HEK293 (cell line): ENCODE results near the gene BACH1.

Experiments used
- CTCF ChIA-PET: fragments of 350-600 bp; formaldehyde crosslinking; extraction: SDS; loops from one replicate; lab custom pipeline; 2021; ENCODE audit warnings: antibody characterized with exemption; lab: Yijun Ruan, JAX
- POLR2A ChIA-PET: fragments of 300-600 bp; formaldehyde crosslinking; extraction: SDS; loops from one replicate; lab custom pipeline; 2020; ENCODE audit warnings: antibody characterized with exemption, inconsistent platforms; lab: Yijun Ruan, JAX
- H3K27ac ChIP-seq: fragments of 200-500 bp; sonication (Bioruptor generic); 2 replicates; pipeline ENCODE4 v1.5.1; 2014; ENCODE audit warnings: low read depth, low read length, control low read depth, inconsistent platforms; ENCODE audit errors: extremely low read depth
- H3K36me3 ChIP-seq, 2 experiments: fragments of 200-500 bp in 1 of 2; sonication (Bioruptor generic) in 1 of 2; 1 replicate in 1 of 2; 2 replicates in 1 of 2; pipeline ENCODE4 v1.5.1; 2014 to 2017; ENCODE audit warnings: inconsistent platforms in 2 of 2, low read length in 2 of 2; ENCODE audit not compliant: control insufficient read depth in 2 of 2, insufficient read depth in 1 of 2
- H3K4me1 ChIP-seq: fragments of 200-500 bp; sonication (Bioruptor generic); 2 replicates; pipeline ENCODE4 v1.5.1; 2014; ENCODE audit warnings: mild to moderate bottlenecking, low read length, inconsistent platforms; ENCODE audit not compliant: control insufficient read depth, insufficient read depth
- H3K4me3 ChIP-seq: 2 replicates; pipeline ENCODE4 v1.5.1; 2011; ENCODE audit warnings: low read depth, mild to moderate bottlenecking, control low read depth, low read length, moderate library complexity
- H3K9me3 ChIP-seq: fragments of 200-500 bp; sonication (Bioruptor generic); 2 replicates; pipeline ENCODE4 v1.5.1; 2014; ENCODE audit warnings: low read depth, low read length, inconsistent platforms; ENCODE audit not compliant: control insufficient read depth, insufficient read depth
- ATF2 ChIP-seq: fragments of 450-650 bp; formaldehyde crosslinking; IDR thresholded peaks from 2 replicates; pipeline ENCODE4 v1.5.1; 2016; ENCODE audit warnings: missing biosample characterization, missing genetic modification characterization, low read depth
- BCL11B ChIP-seq: fragments of 450-650 bp; formaldehyde crosslinking; IDR thresholded peaks from 2 replicates; pipeline ENCODE4 v1.5.1; 2016; ENCODE audit warnings: low read depth, missing biosample characterization, missing genetic modification characterization
- MZF1 ChIP-seq: fragments of 450-650 bp; formaldehyde crosslinking; IDR thresholded peaks from 2 replicates; pipeline ENCODE4 v1.5.1; 2017; ENCODE audit warnings: missing biosample characterization, missing genetic modification characterization, borderline replicate concordance
- OSR2 ChIP-seq: fragments of 450-650 bp; formaldehyde crosslinking; IDR thresholded peaks from 2 replicates; pipeline ENCODE4 v1.5.1; 2016; ENCODE audit warnings: missing biosample characterization, missing genetic modification characterization
- TCF7L2 ChIP-seq: IDR thresholded peaks from 2 replicates; pipeline ENCODE4 v1.6.1; 2011; ENCODE audit warnings: low read depth, mild to moderate bottlenecking, inconsistent platforms, low read length, moderate library complexity, borderline replicate concordance
- YY2 ChIP-seq: fragments of 450-650 bp; formaldehyde crosslinking; IDR thresholded peaks from 2 replicates; pipeline ENCODE4 v1.5.1; 2016; ENCODE audit warnings: missing biosample characterization, missing genetic modification characterization
- ZFP3 ChIP-seq: fragments of 450-650 bp; formaldehyde crosslinking; IDR thresholded peaks from 2 replicates; pipeline ENCODE4 v1.5.1; 2016; ENCODE audit warnings: low read depth, missing biosample characterization, missing genetic modification characterization
- ZNF114 ChIP-seq: fragments of 450-650 bp; formaldehyde crosslinking; IDR thresholded peaks from 2 replicates; pipeline ENCODE4 v1.5.0; 2017; ENCODE audit warnings: missing biosample characterization, missing genetic modification characterization
- ZNF169 ChIP-seq: fragments of 450-650 bp; formaldehyde crosslinking; IDR thresholded peaks from 2 replicates; pipeline ENCODE4 v1.5.1; 2016; ENCODE audit warnings: missing biosample characterization, missing genetic modification characterization
- ZNF174 ChIP-seq: fragments of 450-650 bp; formaldehyde crosslinking; IDR thresholded peaks from 2 replicates; pipeline ENCODE4 v1.5.0; 2017; ENCODE audit warnings: missing biosample characterization, mild to moderate bottlenecking, missing genetic modification characterization
- ZNF19 ChIP-seq: fragments of 450-650 bp; formaldehyde crosslinking; IDR thresholded peaks from 2 replicates; pipeline ENCODE4; 2016; ENCODE audit warnings: missing biosample characterization, missing genetic modification characterization, low read depth
- ZNF211 ChIP-seq: fragments of 450-650 bp; formaldehyde crosslinking; IDR thresholded peaks from 2 replicates; pipeline ENCODE4 v1.5.1; 2016; ENCODE audit warnings: low read depth, missing biosample characterization, missing genetic modification characterization
- ZNF26 ChIP-seq: fragments of 450-650 bp; formaldehyde crosslinking; IDR thresholded peaks from 2 replicates; pipeline ENCODE4 v1.5.1; 2016; ENCODE audit warnings: missing biosample characterization, missing genetic modification characterization
- ZNF350 ChIP-seq: fragments of 450-650 bp; formaldehyde crosslinking; IDR thresholded peaks from 2 replicates; pipeline ENCODE4 v1.5.0; 2017; ENCODE audit warnings: missing biosample characterization, mild to moderate bottlenecking, missing genetic modification characterization
- ZNF366 ChIP-seq: fragments of 450-650 bp; formaldehyde crosslinking; conservative IDR thresholded peaks from 2 replicates; pipeline ENCODE4 v1.5.1; 2016; ENCODE audit warnings: missing biosample characterization, missing genetic modification characterization
- ZNF394 ChIP-seq: fragments of 450-650 bp; formaldehyde crosslinking; IDR thresholded peaks from 2 replicates; pipeline ENCODE4 v1.5.1; 2016; ENCODE audit warnings: missing biosample characterization, missing genetic modification characterization, mild to moderate bottlenecking, moderate library complexity, borderline replicate concordance
- ZNF426 ChIP-seq: fragments of 450-650 bp; formaldehyde crosslinking; IDR thresholded peaks from 2 replicates; pipeline ENCODE4 v1.5.1; 2017; ENCODE audit warnings: missing biosample characterization, missing genetic modification characterization, mild to moderate bottlenecking, inconsistent platforms, moderate library complexity
- ZNF501 ChIP-seq: fragments of 450-650 bp; formaldehyde crosslinking; IDR thresholded peaks from 2 replicates; pipeline ENCODE4 v1.5.1; 2016; ENCODE audit warnings: missing biosample characterization, missing genetic modification characterization
- ZNF518A ChIP-seq: fragments of 450-650 bp; formaldehyde crosslinking; conservative IDR thresholded peaks from 2 replicates; pipeline ENCODE4 v1.5.1; 2016; ENCODE audit warnings: low read depth, missing biosample characterization, missing genetic modification characterization
- ZSCAN23 ChIP-seq: fragments of 450-650 bp; formaldehyde crosslinking; IDR thresholded peaks from 2 replicates; pipeline ENCODE4 v1.5.1; 2016; ENCODE audit warnings: missing biosample characterization, missing genetic modification characterization

BACH1 gene

GRCh38 chr21:29261555-29262540, 36.9 kb upstream of the BACH1 start:
- Histone ChIP-seq H3K9me3 (no peaks in the 10 kb centered on the region), H3K4me3 (no peak overlapping the region), H3K27ac (no peak overlapping the region), H3K4me1 (peaks cover 3% of the 10 kb centered on the region; the same call in 1 of the 2 replicates), H3K36me3 (no peaks in the 10 kb centered on the region)
- CTCF ChIA-PET = interaction anchor here (0.5 to 0.7 kb wide), 4 partner anchors 38 to 531 kb away, joined by 3 to 4 read pairs (median 3); no protein-coding TSS in a partner anchor
- TF ChIP-seq ZNF174 (no peak), MZF1 (tag by site-specific recombination) (no peak), ZNF426 (tag by site-specific recombination) (no peak), YY2 (no peak), ZNF169 (no peak), ZNF501 (tag by site-specific recombination) (no peak), ZNF211 (no peak), ZSCAN23 (tag by site-specific recombination) (no peak), OSR2 (tag by site-specific recombination) (no peak), ZNF114 (tag by site-specific recombination) (no peak), ZFP3 (tag by site-specific recombination) (no peak), ZNF19 (tag by site-specific recombination) (no peak)
- POLR2A ChIA-PET = no interaction called here

- Histone ChIP-seq H3K27ac (no peak overlapping the region), H3K9me3 (no peaks in the 10 kb centered on the region), H3K4me1 (no peaks in the 10 kb centered on the region), H3K4me3 (no peak overlapping the region), H3K36me3 (no peaks in the 10 kb centered on the region)
- ChIA-PET CTCF (no interaction called here), POLR2A (no interaction called here)
- TF ChIP-seq ZNF366 (tag by site-specific recombination) (no peak), TCF7L2 (no peak), ZNF394 (0 out of 2 replicates have a peak, but pooled peaks have one; percentile 8), ZNF350 (tag by site-specific recombination) (no peak), ATF2 (tag by site-specific recombination) (peak; percentile 81)
These were observed 34.0 kb upstream of the BACH1 start for GRCh38 chr21:29264721-29265120.

- Histone ChIP-seq H3K36me3 (no peaks in the 10 kb centered on the region), H3K4me3 (no peak overlapping the region), H3K27ac (no peak overlapping the region), H3K9me3 (no peaks in the 10 kb centered on the region), H3K4me1 (no peaks in the 10 kb centered on the region)
- ChIA-PET CTCF (no interaction called here), POLR2A (no interaction called here)
- TF ChIP-seq ZNF518A (tag by site-specific recombination) (no peak), BCL11B (tag by site-specific recombination) (no peak), ZNF501 (tag by site-specific recombination) (no peak), ZNF26 (tag by site-specific recombination) (no peak)
These were observed 32.8 kb upstream of the BACH1 start for GRCh38 chr21:29265690-29266479.
